Measurements from ENCODE around the gene HOTAIR. TPM values are rescaled to one million over a fixed set of nuclear protein-coding genes. Genes with fewer than 3 reads are reported as not detected.

The HOTAIR gene
- total RNA-seq = not detected

DNA sequence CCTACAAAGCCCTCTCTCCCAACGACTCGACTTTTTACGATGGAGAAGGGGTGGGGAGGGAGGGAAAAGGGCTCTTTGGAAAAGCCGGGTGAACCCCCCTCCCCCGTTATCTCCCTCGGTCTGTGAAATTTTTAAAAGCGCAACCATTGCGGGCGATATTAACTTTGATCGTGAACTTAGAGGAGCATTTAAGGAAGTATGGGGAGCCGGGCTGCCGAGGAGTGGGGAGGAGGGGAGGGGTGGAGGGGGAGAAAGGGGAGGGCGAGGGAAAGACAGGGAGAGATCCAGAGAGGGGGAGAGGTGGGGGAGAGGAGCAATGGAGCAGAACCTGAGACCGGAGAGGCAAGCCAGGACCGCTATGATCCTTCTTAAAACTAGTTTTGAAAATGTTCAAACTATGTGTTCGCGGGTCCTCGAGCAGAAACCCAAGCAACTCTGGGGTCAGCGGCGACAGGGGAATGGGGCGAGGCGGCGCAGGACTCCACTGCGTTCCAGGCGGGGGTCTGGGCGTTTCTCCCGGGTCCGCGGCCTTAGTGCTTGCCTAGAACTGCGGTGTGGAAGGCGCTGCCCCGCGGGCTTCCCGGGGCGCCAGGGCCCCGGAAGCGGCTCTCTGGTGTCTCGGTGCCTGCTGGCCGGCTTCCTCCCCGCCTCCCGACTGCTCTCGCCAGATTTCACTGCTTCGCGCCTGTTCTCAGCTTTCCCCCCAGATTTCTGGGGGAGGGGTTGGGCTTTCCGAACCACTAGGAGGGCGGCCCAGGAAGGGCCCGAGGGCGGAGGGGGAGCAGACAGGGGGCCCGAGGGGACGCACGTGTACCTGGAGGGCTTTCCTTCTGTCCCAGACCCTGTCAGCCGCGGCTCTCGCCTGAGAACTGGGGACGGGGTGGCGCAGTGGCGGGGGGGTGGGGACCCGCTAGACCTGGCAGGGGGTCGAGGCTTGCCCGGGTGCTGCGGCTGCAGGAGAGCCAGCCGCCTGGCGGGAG lies at the start of gene HOTAIR:
HOTAIR (minus strand) TSS at position 871 of the 980 bp plus-strand sequence.

DNA sequence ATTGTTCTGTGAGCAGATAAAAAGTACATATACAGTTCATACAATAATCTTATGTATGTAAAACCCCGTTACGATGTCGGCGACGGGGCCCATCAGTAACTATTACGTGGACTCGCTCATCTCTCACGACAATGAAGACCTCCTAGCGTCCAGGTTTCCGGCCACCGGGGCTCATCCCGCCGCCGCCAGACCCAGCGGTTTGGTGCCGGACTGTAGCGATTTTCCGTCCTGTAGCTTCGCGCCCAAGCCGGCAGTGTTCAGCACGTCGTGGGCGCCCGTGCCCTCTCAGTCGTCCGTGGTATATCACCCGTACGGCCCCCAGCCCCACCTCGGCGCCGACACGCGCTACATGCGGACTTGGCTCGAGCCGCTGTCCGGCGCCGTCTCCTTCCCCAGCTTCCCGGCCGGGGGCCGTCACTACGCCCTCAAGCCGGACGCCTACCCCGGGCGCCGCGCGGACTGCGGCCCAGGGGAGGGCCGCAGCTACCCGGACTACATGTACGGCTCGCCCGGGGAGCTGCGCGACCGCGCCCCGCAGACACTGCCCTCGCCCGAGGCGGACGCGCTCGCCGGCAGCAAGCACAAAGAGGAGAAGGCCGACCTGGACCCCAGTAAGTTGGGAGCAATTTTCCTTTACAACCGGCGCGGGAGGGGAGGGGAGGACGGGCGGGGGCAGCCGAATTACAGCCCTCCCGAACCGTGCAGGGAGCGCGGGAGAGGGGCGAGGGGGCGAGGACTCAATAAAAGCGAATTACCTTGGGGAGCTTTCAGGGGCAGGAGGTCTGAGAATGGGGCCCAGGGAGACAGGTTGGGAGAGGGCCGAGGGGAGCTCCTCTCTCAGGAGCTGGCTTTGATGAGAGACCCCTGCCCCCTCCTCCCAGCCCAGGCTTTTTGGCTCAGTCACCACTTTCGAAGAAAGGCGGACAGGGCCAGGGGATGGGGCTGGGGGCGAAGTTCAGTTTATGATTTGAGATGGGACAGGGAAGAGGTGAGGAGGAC lies 25.7 kb upstream of the HOTAIR start, which contains the start of gene HOXC9:
HOXC9 (plus strand) TSS at position 46 of the 999 bp plus-strand sequence; CDS start at position 74, 28 bp downstream.

DNA sequence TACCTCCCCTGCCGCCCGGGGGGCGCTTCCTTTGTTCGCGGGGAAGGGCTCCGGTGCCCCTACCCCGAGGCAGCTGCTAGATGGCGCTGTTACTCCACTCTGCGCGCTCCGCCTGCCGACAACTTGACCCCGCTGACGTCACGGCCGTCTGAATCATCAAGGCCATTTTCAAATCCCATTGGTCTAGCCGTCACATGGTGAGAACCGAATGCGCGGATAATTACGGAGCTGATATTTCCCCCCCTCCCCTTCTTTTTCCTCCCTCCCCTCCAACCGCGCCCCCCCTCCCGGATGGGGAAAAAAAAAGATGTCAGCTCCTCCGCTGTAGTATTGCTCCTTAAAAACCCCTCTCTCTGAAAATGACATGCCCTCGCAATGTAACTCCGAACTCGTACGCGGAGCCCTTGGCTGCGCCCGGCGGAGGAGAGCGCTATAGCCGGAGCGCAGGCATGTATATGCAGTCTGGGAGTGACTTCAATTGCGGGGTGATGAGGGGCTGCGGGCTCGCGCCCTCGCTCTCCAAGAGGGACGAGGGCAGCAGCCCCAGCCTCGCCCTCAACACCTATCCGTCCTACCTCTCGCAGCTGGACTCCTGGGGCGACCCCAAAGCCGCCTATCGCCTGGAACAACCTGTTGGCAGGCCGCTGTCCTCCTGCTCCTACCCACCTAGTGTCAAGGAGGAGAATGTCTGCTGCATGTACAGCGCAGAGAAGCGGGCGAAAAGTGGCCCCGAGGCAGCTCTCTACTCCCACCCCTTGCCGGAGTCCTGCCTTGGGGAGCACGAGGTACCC lies 10.3 kb upstream of the HOTAIR start, which contains the start of gene HOXC10:
HOXC10 (plus strand) TSS at position 246 of the 791 bp plus-strand sequence; CDS start at position 360, 114 bp downstream.

DNA sequence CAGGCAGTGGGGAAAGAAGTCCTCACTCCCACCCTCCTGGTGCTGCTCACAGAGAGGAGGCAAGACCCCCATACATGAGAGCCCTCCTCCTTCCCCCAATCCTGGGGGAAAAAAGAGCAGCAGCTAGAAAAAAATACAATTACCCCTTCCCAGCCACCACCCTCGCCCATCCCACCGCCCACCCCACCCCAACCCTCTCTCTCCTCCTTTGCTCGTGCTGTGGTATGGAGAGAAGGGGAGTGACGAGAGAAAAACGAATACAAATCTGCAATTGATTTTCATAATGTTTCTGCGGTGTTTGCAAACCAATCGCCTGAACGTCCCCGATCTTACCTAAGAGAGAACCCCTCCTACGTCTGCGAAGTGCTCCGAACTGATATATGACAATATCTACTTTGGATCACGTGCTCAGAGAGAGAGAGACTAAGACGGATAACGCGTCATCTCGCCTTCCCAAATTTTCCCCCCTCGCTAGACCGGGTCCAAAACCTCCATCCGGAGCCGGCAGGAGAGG lies 2.0 kb downstream of the HOTAIR start, which contains the start of gene HOXC11:
HOXC11 (plus strand) TSS at position 405 of the 514 bp plus-strand sequence. CDS start 116 bp downstream, outside the sequence.

DNA sequence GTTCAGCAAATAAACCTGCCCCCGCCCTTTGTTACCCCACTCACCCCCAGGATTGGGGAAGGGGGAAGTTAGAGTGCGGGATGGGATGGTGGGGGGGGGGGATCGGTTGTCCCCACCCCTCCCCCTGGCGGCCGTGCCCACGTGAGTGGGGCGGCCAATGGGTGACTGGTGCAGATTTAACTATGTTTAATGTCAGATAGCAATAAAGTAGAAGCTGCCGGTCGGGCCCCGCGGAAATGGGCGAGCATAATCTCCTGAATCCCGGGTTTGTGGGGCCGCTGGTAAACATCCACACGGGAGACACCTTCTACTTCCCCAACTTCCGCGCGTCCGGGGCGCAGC lies 20.1 kb downstream of the HOTAIR start, which contains the start of gene HOXC12:
HOXC12 (plus strand) TSS at position 210 of the 342 bp plus-strand sequence; CDS start at position 237, 27 bp downstream.

DNA sequence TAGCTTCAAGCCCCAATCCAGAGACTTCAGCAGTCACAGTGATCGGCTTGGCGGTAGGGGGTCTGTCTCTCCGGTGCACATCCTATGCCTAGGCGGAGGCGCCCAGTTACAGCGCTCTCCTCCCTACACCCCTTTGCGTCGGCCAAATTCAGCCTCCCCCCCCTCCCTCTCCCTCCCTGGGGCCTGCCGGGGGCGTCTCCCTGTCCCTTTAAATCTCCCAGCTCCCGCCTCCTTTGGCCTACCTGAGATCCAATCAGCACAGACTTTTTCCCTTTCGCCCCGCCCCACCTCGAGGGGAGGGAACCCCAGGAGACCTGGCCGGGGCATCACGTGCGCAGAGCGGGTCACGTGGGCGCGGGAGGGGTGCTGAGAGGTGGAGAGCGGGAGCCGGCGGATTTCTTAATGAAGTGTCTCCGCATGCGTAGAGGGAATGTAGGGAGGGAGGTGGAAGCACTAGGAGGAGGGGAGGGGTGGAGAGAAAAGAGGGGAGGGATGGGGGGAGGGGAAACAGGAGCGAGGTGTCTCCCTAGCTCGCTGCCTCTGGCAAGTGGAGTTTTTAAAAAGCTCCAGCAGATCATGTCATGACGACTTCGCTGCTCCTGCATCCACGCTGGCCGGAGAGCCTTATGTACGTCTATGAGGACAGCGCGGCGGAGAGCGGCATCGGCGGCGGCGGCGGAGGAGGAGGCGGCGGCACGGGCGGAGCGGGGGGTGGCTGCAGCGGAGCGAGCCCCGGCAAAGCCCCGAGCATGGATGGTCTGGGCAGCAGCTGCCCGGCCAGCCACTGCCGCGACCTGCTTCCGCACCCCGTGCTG lies 36.2 kb downstream of the HOTAIR start, which contains the start of gene HOXC13:
HOXC13 (plus strand) TSS at position 506 of the 815 bp plus-strand sequence; CDS start at position 582, 76 bp downstream.

Small RNA genes lying within 50 kb of the gene (microRNA-seq; reads per million reads assigned to microRNA genes)
- not detected for gene MIR196A2 (ENCODE audit: borderline microRNAs expressed, borderline replicate concordance)

Other genes with a start within 250 kb of the HOTAIR start
- gene CALCOCO1, start 247.5 kb downstream of the HOTAIR start, total RNA-seq = 10 to 100 TPM; 71.7 to 80.0 TPM
- gene CISTR, start 223.0 kb downstream of the HOTAIR start, total RNA-seq = not detected
- not detected for gene HOXC13, start 36.1 kb downstream of the HOTAIR start, total RNA-seq
- not detected for gene HOXC12, start 20.1 kb downstream of the HOTAIR start, total RNA-seq
- gene HOXC11, start 1.8 kb downstream of the HOTAIR start, total RNA-seq = not detected
- gene HOXC10, start 10.2 kb upstream of the HOTAIR start, total RNA-seq = not detected
- not detected for gene HOXC9, start 25.2 kb upstream of the HOTAIR start, total RNA-seq
- gene HOXC8, start 34.0 kb upstream of the HOTAIR start, total RNA-seq = not detected
- not detected for gene HOXC6, start 53.5 kb upstream of the HOTAIR start, total RNA-seq
- not detected for gene HOXC5, start 58.1 kb upstream of the HOTAIR start, total RNA-seq
- under 1 TPM in 1 of 2 experiments, not detected in 1; 0.17 TPM for gene HOXC4, start 78.9 kb upstream of the HOTAIR start, total RNA-seq
- 10 to 100 TPM; 24.1 to 25.0 TPM for gene SMUG1, start 214.0 kb upstream of the HOTAIR start, total RNA-seq

Data from activated naive CD4-positive, alpha-beta T cell treated with anti-CD3 and anti-CD28 coated beads, Interleukin-2, amount 10 ng/mL, durations not matched to agents 5 hours and 36 hours (primary cell).